NCI-H146 (cell line): ENCODE measurements around the gene GALC.
A peak's percentile ranks its signal among the peaks of the same experiment; 100 is the strongest.

Experiments used
- DNase-seq: peaks from one replicate; lab custom pipeline; 2025; lab: John Stamatoyannopoulos, UW

Gene GALC

GRCh38 chr14:88005978-88006851 lies 13.2 kb upstream of the GALC start:
- DNase-seq = no peak

GRCh38 chr14:88005050-88005481 lies 12.1 kb upstream of the GALC start, which contains the start of gene GPR65:
Gene GPR65 (plus strand): TSS chr14:88005135. CDS start chr14:88010848, 5,713 bp downstream.
- no peak for DNase-seq

DNA sequence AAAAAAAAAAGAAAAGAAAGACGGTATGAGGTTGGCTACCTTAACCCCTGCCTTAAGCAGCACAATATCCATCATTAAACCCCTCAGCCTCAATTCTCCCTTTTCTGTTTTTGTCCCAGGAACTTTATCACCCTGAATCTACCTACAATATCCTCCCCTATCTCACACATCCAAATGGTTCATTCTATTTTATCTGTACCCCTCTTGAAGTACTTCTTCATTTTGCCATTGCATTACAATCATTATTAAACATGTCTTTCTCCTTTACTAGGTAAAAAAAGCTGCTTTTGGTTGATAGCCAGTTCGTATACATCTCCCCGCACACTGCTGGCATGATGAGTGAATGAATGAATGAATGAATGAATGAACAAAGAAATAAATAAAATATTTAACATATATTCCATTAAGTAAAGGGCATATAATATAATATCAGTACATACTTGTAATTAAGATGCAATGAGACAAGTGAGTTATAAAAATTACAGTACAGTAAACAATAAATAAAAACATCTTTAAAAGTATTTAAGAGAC lies 11.6 kb upstream of the GALC start:
- no peak for DNase-seq

DNA sequence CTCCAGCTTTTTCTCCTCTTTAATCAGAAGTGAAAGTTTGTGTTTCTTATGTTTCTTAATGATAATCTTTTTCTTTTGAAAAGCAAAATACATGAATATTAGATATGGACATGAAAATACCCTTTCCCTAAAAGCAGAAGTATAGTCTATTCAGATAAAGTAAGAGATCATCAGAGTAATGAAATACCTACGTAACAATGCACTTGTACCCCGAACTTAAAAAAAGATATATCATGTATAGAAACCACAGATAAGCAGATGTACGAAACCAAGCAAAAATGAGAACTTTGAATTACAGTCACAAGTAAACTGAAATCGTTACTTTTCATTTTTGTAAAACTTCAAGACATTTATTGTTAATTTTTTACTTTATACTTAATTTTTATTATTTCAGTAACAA lies 10.4 kb upstream of the GALC start:
- DNase-seq = no peak

- DNase-seq = no peak
Observed at GRCh38 chr14:88002421-88003075, 9.6 kb upstream of the GALC start.

GRCh38 chr14:87999277-87999676 lies 6.3 kb upstream of the GALC start:
- no peak for DNase-seq

DNA sequence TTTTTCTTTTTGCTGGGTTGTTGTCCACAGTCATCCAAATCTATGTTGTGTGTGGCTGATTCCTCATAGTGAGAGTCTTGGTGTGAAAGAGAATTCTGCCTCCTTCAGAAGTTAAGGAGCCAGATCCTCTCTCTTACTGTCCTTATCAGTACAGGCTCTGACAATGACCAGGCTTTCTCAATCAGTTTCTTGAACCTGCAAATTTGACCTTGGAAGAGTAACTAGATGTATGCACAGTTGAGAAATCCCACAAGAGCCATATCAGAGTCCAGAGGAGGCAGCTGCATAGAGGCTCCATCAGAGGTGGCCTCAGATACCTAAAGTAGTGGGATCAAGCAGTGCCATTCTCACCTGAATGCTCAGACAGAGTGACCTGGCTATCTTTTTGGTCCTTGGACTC lies 5.5 kb upstream of the GALC start:
- DNase-seq = no peak

- no peak for DNase-seq
Observed at GRCh38 chr14:87996291-87996592, 3.3 kb upstream of the GALC start.

- no peak for DNase-seq
Observed at GRCh38 chr14:87995500-87996290, 2.7 kb upstream of the GALC start.

- no peak for DNase-seq
Observed at GRCh38 chr14:87994974-87995373, 2.0 kb upstream of the GALC start.

- peak; percentile 28 for DNase-seq
Observed at GRCh38 chr14:87992346-87992717, 650 bp downstream of the GALC start.

DNA sequence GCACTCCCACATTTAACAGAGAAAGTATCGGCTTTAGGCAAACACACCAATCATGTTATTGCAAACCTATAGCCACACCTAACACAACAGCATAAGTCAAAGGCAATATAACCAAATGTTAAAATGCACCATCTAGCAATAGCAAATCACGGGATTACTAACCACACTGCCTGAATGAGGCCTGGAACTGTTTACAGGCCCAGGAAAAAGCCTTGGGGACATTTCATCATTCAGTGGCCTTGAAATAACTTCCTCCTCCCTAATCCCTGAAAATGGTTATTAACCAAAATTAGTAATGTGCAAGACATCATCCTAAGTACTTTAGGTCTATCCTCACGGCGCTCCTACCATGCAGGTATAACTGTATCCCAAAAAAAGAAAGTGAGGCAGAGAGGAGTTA lies 2.3 kb downstream of the GALC start:
- DNase-seq = no peak

DNA sequence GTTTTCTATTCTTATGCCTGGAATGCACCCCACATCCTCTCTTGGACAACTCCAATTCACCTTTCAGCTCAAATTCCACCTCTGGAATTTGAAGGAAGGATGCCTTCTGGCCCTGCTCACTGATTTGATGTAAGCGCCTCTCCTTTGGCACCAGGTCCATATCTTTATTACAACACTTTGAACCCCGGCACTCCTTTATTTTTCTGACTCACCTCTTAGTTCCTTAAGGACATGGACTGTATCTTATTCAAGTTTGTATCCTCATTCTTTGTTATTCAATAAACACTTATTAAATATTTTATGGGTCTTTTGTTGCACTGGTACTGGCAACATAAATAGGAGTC lies 3.1 kb downstream of the GALC start:
- no peak for DNase-seq

GRCh38 chr14:87989221-87989955 lies 3.6 kb downstream of the GALC start:
- DNase-seq = no peak

- DNase-seq = no peak
Observed at GRCh38 chr14:87979689-87980088, 13.3 kb downstream of the GALC start.

- no peak for DNase-seq
Observed at GRCh38 chr14:87975636-87976035, 17.3 kb downstream of the GALC start.

DNA sequence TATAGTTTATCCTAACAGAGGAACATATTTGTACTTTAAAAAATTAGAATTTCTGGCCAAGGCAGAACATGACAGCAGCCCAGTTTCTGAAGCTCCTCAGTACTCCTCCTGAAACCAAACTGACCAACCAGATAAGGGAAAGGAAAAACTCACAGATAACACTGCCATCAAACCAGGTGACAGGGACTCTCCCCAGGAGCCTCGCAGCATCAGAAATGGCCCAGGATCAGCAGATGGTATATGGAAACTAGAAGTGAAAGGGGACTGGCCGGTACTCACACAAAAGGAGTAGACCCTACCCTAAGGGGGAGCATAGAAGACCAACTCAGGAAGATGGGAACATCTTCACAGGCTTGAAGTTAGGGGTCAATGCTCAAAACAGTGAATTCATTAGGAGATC lies 22.0 kb downstream of the GALC start:
- no peak for DNase-seq

- no peak for DNase-seq
Observed at GRCh38 chr14:87967496-87967895, 25.5 kb downstream of the GALC start.

DNA sequence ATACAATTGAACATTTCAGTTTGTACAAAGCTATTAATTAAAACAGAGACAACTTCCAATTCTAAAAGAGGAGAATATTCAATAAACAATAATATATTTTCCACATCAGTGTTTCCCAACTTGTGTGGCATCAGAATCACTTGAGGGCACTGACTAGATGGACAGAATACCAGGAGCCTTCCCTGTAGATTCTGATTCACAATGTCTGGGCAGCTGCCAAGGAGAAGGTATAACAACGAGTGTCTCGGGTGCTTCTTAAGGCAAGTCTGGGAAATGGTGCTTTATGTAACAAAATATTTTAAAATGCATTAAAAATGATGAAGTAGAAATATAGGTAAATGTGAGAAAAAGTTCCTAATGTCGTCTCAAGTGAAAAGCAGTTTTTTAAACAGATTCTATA lies 26.2 kb downstream of the GALC start:
- no peak for DNase-seq

DNA sequence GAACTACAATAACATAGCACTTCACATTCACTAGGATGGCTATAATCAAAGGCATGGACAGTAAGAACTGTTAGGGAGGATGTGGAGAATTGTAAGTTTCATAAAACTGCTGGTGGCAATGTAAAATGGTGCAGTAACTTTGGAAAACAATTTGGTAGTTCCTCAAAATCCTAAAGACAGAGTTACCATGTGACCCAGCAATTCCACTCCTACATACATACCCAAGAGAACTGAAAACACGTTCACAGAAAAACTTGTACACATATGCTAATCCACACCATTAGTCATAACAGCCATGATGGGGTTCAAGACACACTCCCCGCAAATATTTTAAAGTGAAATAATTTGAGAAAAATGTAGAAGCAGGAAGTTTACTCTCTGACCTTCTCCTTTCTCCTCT lies 31.7 kb downstream of the GALC start:
- no peak for DNase-seq

GRCh38 chr14:87960013-87960787 lies 32.8 kb downstream of the GALC start:
- no peak for DNase-seq
